Coronary artery (tissue), 2 donors: ENCODE data around the gene ACIN1.

Experiments
- DNase-seq: peaks from one replicate; pipeline ENCODE4 v3.0.0-alpha.2; 2017; ENCODE audit warnings: low spot score
- H3K27ac ChIP-seq, 2 donors: fragments of 200-600 bp; sonication (generic); one replicate each; pipeline ENCODE4 v1.5.1; 2016 to 2019
- H3K4me3 ChIP-seq: fragments of 200-600 bp; sonication (generic); 2 replicates; pipeline ENCODE4 v1.5.1; 2016; ENCODE audit warnings: mild to moderate bottlenecking, moderate library complexity
- CTCF ChIP-seq: fragments of 200-600 bp; sonication (generic); IDR thresholded peaks from one replicate; pipeline ENCODE4 v1.5.1; 2019; ENCODE audit warnings: antibody characterized with exemption

Gene ACIN1

GRCh38 chr14:23057757-23058653 is 36.9 kb downstream of the ACIN1 start:
- H3K4me3 ChIP-seq, result peak overlapping the region; percentile 82
- peak overlapping the region; percentile 33 to 85 for H3K27ac ChIP-seq
- peak; percentile 96 for TF ChIP-seq CTCF
- peak; percentile 86 for DNase-seq

GRCh38 chr14:23056956-23057756 is 37.8 kb downstream of the ACIN1 start, which contains the start of gene CDH24:
Gene CDH24 (minus strand): TSS chr14:23057520. CDS start chr14:23055733, 1,787 bp downstream.
- TF ChIP-seq CTCF, result no peak
- DNase-seq, result no peak
- H3K27ac ChIP-seq, result peak within 1 kb of the TSS; percentile 33 to 85
- peak within 1 kb of the TSS; percentile 82 for H3K4me3 ChIP-seq

GRCh38 chr14:23056145-23056955 is 38.6 kb downstream of the ACIN1 start:
- no peak overlapping the region for H3K27ac ChIP-seq
- TF ChIP-seq CTCF, result peak; percentile 25
- no peak for DNase-seq
- H3K4me3 ChIP-seq, result peak overlapping the region; percentile 82

DNA sequence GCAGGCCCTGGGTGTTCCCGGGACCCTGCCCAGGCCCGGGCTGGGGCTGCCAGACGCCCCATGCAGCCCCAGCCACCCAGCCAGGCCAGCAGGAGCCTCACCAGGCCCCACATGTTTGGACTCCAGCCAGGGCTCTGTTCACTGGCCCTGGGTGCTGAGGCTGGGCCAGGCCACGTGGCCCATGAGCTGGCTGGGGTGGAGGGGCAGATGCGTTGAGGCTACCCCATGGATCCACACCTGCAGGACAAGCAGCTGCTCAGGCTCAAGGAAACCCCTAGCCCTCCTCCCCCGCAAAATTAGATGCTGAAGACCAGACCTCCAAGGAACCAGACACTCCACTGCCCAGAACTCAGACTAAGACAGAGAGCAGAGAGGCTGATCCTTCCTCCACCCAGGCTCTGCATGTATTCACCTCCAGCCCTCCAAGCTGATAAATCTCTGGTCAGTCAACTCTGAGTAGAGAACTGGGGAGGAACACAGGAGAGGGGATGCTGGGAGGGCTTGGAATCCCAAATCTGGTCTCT is 39.3 kb downstream of the ACIN1 start:
- Histone ChIP-seq H3K4me3 (no peak overlapping the region), H3K27ac (no peak overlapping the region)
- DNase-seq, result no peak
- TF ChIP-seq CTCF, result no peak

DNA sequence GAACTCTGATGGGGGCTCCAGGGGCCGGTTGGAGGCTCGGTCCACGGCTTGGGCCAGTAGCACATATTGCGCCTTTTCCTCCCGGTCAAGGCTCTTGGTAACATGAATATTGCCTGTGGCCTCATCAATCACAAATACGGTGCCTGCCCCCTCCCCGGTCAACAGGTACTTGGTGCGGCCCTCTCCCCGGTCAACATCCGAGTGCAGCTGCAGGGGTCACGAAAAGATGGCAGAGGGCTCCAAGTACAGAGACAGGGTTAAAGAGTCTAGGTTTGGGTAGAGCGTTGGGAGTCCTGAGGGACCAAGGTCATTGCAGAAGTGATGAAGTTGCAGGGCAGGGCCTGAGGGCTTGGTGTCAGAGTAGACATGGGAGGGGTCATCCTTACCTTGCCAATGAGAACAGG is 39.8 kb downstream of the ACIN1 start:
- no peak for TF ChIP-seq CTCF
- Histone ChIP-seq H3K27ac (no peak overlapping the region), H3K4me3 (no peak overlapping the region)
- DNase-seq, result no peak

DNA sequence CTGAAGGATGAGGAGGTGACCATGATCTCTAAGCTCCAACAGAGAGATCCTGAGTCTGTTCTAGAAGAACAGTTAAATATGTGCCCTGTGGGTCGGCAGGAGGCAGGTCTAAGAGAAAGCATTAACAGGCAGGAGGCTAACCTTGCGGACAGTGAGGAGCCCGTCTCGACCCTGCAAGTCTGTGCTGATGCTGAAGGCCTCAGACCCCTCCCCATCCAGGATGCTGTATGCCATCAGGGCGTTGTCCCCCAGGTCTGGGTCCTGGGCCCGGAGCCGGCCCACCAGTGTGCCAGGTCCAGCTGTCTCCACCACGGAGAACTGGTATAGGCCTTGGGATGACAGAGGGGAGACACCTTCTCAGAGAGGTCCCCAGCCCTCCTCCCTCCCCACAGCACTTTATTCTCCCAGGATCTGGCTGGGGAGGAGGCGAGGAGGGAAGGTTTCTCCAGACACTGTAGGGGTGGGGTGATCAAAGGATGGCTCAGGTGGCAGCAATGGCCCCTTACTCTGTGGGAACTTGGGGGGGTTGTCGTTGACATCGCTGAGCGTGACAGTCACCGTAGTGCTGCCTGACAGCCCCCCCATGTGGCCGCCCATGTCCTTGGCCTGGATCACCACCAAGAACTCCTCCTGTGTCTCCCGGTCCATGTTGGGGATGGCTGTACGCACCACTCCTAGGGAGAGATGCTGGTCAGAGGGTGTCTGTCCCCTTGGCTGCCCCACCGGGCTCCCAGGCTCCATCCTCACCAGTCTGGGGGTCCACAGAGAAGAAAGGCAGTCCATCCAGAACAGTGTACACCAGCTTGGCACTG is 40.7 kb downstream of the ACIN1 start:
- no peak overlapping the region for H3K4me3 ChIP-seq
- no peak for DNase-seq
- H3K27ac ChIP-seq, result no peak overlapping the region
- no peak for TF ChIP-seq CTCF
